ENCODE results near the gene CCRL2. TPM values are rescaled to one million over a fixed set of nuclear protein-coding genes. Genes with fewer than 3 reads are reported as not detected.

CCRL2 gene
- total and polyA plus RNA-seq, 8 donors = 0.76 to 5.2 (median 2.0) TPM; not detected in 3

- Histone ChIP-seq H3K36me3 (no peaks in the 10 kb centered on the region), H3K4me1 (no peaks in the 10 kb centered on the region), H3K4me3 (no peak overlapping the region), H3K27ac (no peak overlapping the region), H3K27me3 (no peaks in the 10 kb centered on the region), H3K9me3 (no peaks in the 10 kb centered on the region)
- intact Hi-C loops (cut with DNase I; ENCODE audit: low total_unique reads) = no loop called here
- 74 to 77% (median 75%) methylated on average over 8 of the region's 8 CpGs for WGBS, 5 donors
- no peak for DNase-seq
- TF ChIP-seq EP300 (IDR thresholded peaks at IDR 0.05) = no peak
- no peak for TF ChIP-seq CTCF (IDR thresholded peaks at IDR 0.05)
- TF ChIP-seq POLR2A (IDR thresholded peaks at IDR 0.05) = no peak
- TF ChIP-seq POLR2AphosphoS5 (IDR thresholded peaks at IDR 0.05) = no peak
These were observed 13.3 kb upstream of the CCRL2 start for GRCh38 chr3:46393554-46394434.

GRCh38 chr3:46395210-46395661 is 11.8 kb upstream of the CCRL2 start:
- 61 to 82% (median 76%) methylated on average over 6 of the region's 6 CpGs for WGBS, 5 donors
- intact Hi-C loops (cut with DNase I; ENCODE audit: low total_unique reads) = no loop called here
- H3K4me1 ChIP-seq = no peaks in the 10 kb centered on the region
- H3K27ac ChIP-seq = no peak overlapping the region
- H3K36me3 ChIP-seq = no peaks in the 10 kb centered on the region
- TF ChIP-seq POLR2AphosphoS5 (IDR thresholded peaks at IDR 0.05) (no peak), EP300 (IDR thresholded peaks at IDR 0.05) (no peak), POLR2A (IDR thresholded peaks at IDR 0.05) (no peak), CTCF (IDR thresholded peaks at IDR 0.05) (no peak)
- no peak overlapping the region for H3K4me3 ChIP-seq
- no peaks in the 10 kb centered on the region for H3K9me3 ChIP-seq
- no peak for DNase-seq
- no peaks in the 10 kb centered on the region for H3K27me3 ChIP-seq

GRCh38 chr3:46395766-46396530 is 11.1 kb upstream of the CCRL2 start:
- no peak for DNase-seq
- 61 to 70% (median 65%) methylated on average over 6 of the region's 6 CpGs for WGBS, 5 donors
- Histone ChIP-seq H3K9me3 (no peaks in the 10 kb centered on the region), H3K4me1 (no peaks in the 10 kb centered on the region), H3K27me3 (no peaks in the 10 kb centered on the region), H3K4me3 (no peak overlapping the region), H3K36me3 (no peaks in the 10 kb centered on the region), H3K27ac (no peak overlapping the region)
- intact Hi-C loops (cut with DNase I; ENCODE audit: low total_unique reads) = no loop called here
- TF ChIP-seq EP300 (IDR thresholded peaks at IDR 0.05) (no peak), POLR2AphosphoS5 (IDR thresholded peaks at IDR 0.05) (no peak), POLR2A (IDR thresholded peaks at IDR 0.05) (no peak), CTCF (IDR thresholded peaks at IDR 0.05) (no peak)

- DNase-seq = no peak
- Histone ChIP-seq H3K4me3 (no peak overlapping the region), H3K9me3 (no peaks in the 10 kb centered on the region), H3K27me3 (no peaks in the 10 kb centered on the region), H3K36me3 (no peaks in the 10 kb centered on the region), H3K27ac (no peak overlapping the region), H3K4me1 (no peaks in the 10 kb centered on the region)
- 89 to 93% (median 91%) methylated on average over 7 of the region's 7 CpGs for WGBS, 5 donors
- TF ChIP-seq CTCF (IDR thresholded peaks at IDR 0.05) (no peak), POLR2A (IDR thresholded peaks at IDR 0.05) (no peak), EP300 (IDR thresholded peaks at IDR 0.05) (no peak), POLR2AphosphoS5 (IDR thresholded peaks at IDR 0.05) (no peak)
- intact Hi-C loops (cut with DNase I; ENCODE audit: low total_unique reads) = no loop called here
These were observed 9.9 kb upstream of the CCRL2 start for GRCh38 chr3:46397111-46397510.
